DND-41 (cell line): Measurements from ENCODE around the gene DLGAP4.

Experiments
- ATAC-seq: fragments of 200-7000 bp; cut with Tn5 transposase; 3 replicates; pipeline ENCODE4 v1.9.1; 2021; ENCODE audit warnings: low read depth; ENCODE audit not compliant: insufficient read depth
- DNase-seq: peaks from one replicate; pipeline ENCODE4 v3.0.0-alpha.2; 2020
- H2AFZ ChIP-seq: 2 replicates; pipeline ENCODE4 v1.6.0; 2012; ENCODE audit warnings: low read depth, low read length
- H3K27ac ChIP-seq: 2 replicates; pipeline ENCODE4 v1.5.1; 2012; ENCODE audit warnings: low read length, inconsistent platforms
- H3K27me3 ChIP-seq: fragments of 200-600 bp; sonication (generic); 2 replicates; pipeline ENCODE4 v1.6.0; 2012; ENCODE audit warnings: low read length, mild to moderate bottlenecking, inconsistent platforms; ENCODE audit not compliant: insufficient read depth, poor library complexity
- H3K36me3 ChIP-seq: 2 replicates; pipeline ENCODE4 v1.5.1; 2012; ENCODE audit warnings: low read length, inconsistent platforms; ENCODE audit not compliant: insufficient read depth
- H3K4me1 ChIP-seq: 2 replicates; pipeline ENCODE4 v1.5.1; 2012; ENCODE audit warnings: mild to moderate bottlenecking, low read length; ENCODE audit not compliant: insufficient read depth
- H3K4me2 ChIP-seq: 2 replicates; pipeline ENCODE4 v1.6.0; 2012; ENCODE audit warnings: mild to moderate bottlenecking, moderate library complexity, low read length, inconsistent platforms; ENCODE audit not compliant: insufficient read depth
- H3K4me3 ChIP-seq, 2 experiments: fragments of 200-600 bp in 1 of 2; shearing (Covaris generic) in 1 of 2; 2 replicates each; pipeline ENCODE4 v1.5.1; 2012 to 2016; ENCODE audit warnings: inconsistent platforms in 2 of 2, low read length in 2 of 2, mild to moderate bottlenecking in 2 of 2, low read depth in 1 of 2, moderate library complexity in 1 of 2
- H3K79me2 ChIP-seq: 2 replicates; pipeline ENCODE4 v1.6.0; 2012; ENCODE audit warnings: low read length, inconsistent platforms; ENCODE audit not compliant: insufficient read depth
- H3K9ac ChIP-seq: 2 replicates; pipeline ENCODE4 v1.6.0; 2012; ENCODE audit warnings: low read depth, mild to moderate bottlenecking, inconsistent platforms, low read length, moderate library complexity
- H3K9me3 ChIP-seq: 2 replicates; pipeline ENCODE4 v1.5.1; 2012; ENCODE audit warnings: low read length, moderate library complexity, mild to moderate bottlenecking, inconsistent platforms; ENCODE audit not compliant: insufficient read depth, severe bottlenecking
- H4K20me1 ChIP-seq: 2 replicates; pipeline ENCODE4 v1.6.0; 2012; ENCODE audit warnings: low read length; ENCODE audit not compliant: insufficient read depth
- EZH2 ChIP-seq: IDR thresholded peaks from 3 replicates; pipeline ENCODE4 v1.6.1; 2012; ENCODE audit warnings: borderline replicate concordance, low read depth, mild to moderate bottlenecking, moderate library complexity, low read length, inconsistent platforms; ENCODE audit not compliant: severe bottlenecking
- TF ChIP-seq, protein P1 (sequence below): IDR thresholded peaks from 2 replicates; pipeline ENCODE4 v1.5.1; 2012; ENCODE audit warnings: borderline replicate concordance, low read length, moderate library complexity, mild to moderate bottlenecking; ENCODE audit not compliant: poor library complexity, severe bottlenecking; ENCODE audit errors: extremely low read depth

DLGAP4 gene

DNA sequence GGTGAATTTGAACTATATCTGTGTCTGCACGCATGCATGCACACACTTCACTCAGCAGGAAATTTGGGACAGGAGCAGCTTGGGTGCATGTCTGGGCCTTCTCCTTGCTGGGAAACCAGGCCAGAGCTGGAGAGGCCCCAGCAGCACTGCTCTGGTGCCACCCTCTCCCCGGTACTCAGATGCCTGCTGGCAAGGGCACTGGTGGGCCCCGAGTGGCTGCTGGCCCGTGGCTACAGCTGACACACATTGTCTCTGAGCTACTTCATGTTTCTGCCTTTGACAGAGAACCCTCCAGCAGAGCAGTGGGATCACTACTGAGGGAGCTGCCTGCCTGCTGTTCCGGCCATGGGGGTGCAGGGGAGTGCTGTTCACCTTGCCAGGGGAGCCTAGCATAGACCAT, 37.5 kb downstream of the DLGAP4 start:
- H3K27ac ChIP-seq: no peak overlapping the region
- no peak overlapping the region for H3K4me3 ChIP-seq
- no peaks in the 10 kb centered on the region for H3K9me3 ChIP-seq
- TF ChIP-seq, protein P1, sequence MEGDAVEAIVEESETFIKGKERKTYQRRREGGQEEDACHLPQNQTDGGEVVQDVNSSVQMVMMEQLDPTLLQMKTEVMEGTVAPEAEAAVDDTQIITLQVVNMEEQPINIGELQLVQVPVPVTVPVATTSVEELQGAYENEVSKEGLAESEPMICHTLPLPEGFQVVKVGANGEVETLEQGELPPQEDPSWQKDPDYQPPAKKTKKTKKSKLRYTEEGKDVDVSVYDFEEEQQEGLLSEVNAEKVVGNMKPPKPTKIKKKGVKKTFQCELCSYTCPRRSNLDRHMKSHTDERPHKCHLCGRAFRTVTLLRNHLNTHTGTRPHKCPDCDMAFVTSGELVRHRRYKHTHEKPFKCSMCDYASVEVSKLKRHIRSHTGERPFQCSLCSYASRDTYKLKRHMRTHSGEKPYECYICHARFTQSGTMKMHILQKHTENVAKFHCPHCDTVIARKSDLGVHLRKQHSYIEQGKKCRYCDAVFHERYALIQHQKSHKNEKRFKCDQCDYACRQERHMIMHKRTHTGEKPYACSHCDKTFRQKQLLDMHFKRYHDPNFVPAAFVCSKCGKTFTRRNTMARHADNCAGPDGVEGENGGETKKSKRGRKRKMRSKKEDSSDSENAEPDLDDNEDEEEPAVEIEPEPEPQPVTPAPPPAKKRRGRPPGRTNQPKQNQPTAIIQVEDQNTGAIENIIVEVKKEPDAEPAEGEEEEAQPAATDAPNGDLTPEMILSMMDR: no peak
- no peaks in the 10 kb centered on the region for H3K4me1 ChIP-seq
- no peaks in the 10 kb centered on the region for H3K27me3 ChIP-seq
- H2AFZ ChIP-seq: no peak overlapping the region
- no peaks in the 10 kb centered on the region for H3K79me2 ChIP-seq
- no peak for ATAC-seq
- no peak for DNase-seq
- no peaks in the 10 kb centered on the region for H3K36me3 ChIP-seq
- H4K20me1 ChIP-seq: peaks cover 14% of the 10 kb centered on the region
- no peak overlapping the region for H3K4me2 ChIP-seq
- no peak overlapping the region for H3K9ac ChIP-seq

DNA sequence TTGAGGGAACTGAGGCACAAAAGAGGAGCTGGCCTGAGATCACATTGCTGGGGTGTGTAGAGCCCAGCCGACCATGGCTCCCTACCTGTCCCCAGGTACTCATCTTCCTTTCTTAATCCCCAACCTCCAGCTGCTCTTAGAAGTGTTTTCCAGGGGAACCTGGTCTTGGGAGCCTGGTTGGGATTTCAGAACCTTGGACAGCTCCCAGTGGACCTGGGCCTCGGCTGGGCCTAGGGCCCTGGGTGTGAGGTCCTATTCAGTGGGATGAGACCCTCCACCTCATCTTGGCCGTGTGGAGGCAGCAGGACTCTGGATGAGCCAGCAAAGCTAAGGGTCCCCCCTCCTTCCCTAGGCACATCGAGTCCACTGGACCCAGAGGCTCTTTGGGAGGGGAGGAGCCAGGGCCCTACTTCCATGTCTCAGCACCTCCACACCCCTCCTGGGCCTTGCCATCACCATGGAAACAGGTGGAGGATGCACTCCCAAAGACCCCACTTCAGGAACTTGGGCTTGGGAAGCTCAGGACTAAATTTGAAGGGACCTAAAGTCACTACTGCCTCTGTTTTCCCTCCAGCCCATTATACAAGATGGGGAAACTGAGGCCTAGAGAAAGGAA, 38.5 kb downstream of the DLGAP4 start:
- Histone ChIP-seq H3K4me3 (no peak overlapping the region), H3K4me1 (no peaks in the 10 kb centered on the region), H4K20me1 (peaks cover 14% of the 10 kb centered on the region), H3K27ac (no peak overlapping the region), H3K9me3 (no peaks in the 10 kb centered on the region), H3K9ac (no peak overlapping the region), H3K36me3 (no peaks in the 10 kb centered on the region), H3K4me2 (no peak overlapping the region), H3K79me2 (no peaks in the 10 kb centered on the region), H2AFZ (no peak overlapping the region), H3K27me3 (no peaks in the 10 kb centered on the region)
- TF ChIP-seq EZH2: no peak
- TF ChIP-seq, protein P1: no peak
- peak; percentile 64 for DNase-seq
- ATAC-seq: peak; percentile 83

DNA sequence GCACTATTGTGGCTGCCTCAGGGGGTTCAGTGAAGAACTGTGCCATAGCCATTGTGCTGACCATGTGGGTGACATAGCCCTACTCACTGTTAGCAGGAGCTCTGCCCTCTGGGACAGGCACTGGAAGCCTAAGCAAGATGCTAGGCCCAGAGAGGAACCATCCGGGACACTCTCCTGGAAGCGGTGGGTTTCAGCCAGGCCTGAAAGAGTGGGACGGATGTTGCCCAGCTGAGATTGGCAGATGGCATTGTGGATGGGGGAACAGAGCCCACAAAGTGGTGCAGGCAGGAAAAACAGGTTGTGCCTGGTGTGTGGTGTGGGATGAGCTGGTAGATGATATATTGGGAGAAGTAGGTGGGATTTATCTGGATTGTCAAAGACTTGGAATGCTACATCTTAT, 40.1 kb downstream of the DLGAP4 start:
- Histone ChIP-seq H3K4me1 (no peaks in the 10 kb centered on the region), H3K9ac (no peak overlapping the region), H3K4me2 (no peak overlapping the region), H3K4me3 (no peak overlapping the region), H3K27ac (no peak overlapping the region), H2AFZ (no peak overlapping the region), H3K27me3 (no peaks in the 10 kb centered on the region), H3K79me2 (no peaks in the 10 kb centered on the region), H3K9me3 (no peaks in the 10 kb centered on the region), H3K36me3 (no peaks in the 10 kb centered on the region), H4K20me1 (peaks cover 14% of the 10 kb centered on the region)
- TF ChIP-seq EZH2: no peak
- TF ChIP-seq, protein P1: no peak
- ATAC-seq (no peak), DNase-seq (no peak)
